HCT116 (cell line): ENCODE results near the gene COX6B2. TPM values are rescaled to one million over a fixed set of nuclear protein-coding genes. Genes with fewer than 3 reads are reported as not detected.

ENCODE experiments used
- ATAC-seq: fragments of 200-7000 bp; cut with Tn5 transposase; 2 replicates; pipeline ENCODE4 v1.9.1; 2020; ENCODE audit warnings: mild to moderate bottlenecking, moderate library complexity
- BruUV-seq: library from RNA; stranded (reverse); fragments of 400-500 nt; replicated peaks from 2 replicates; lab custom pipeline; 2021; lab: Mats Ljungman, UMichigan
- CTCF ChIA-PET: fragments of 300-600 bp; sonication (Branson Sonifier 250); formaldehyde crosslinking; loops from one replicate; lab custom pipeline; 2021; ENCODE audit warnings: antibody characterized with exemption; lab: Charles Lee
- POLR2A ChIA-PET: fragments of 300-600, 350-600 bp; sonication (Branson Sonifier 250); formaldehyde crosslinking; loops from one replicate; lab custom pipeline; 2021; ENCODE audit warnings: antibody characterized with exemption; lab: Charles Lee
- RAD21 ChIA-PET, 2 experiments: fragments of 300-600 bp; sonication (Branson Sonifier 250); formaldehyde crosslinking; loops; one replicate each; lab custom pipeline; 2023; ENCODE audit warnings: low total read pairs in 2 of 2; ENCODE audit not compliant: uncharacterized antibody in 2 of 2, unreplicated experiment in 2 of 2, low non-redundant PET in 1 of 2; lab: Charles Lee
- DNase-seq: peaks from one replicate; pipeline ENCODE4 v3.0.0-alpha.2; 2010; ENCODE audit warnings: low read depth, low spot score
- H2AFZ ChIP-seq: fragments of 200-600 bp; shearing (Covaris generic), sonication (generic); 2 replicates; pipeline ENCODE4 v1.6.1; 2017; ENCODE audit warnings: low read depth, mixed run types, mixed read lengths, antibody characterized with exemption, low read length; ENCODE audit not compliant: poor library complexity, severe bottlenecking
- H3K27ac ChIP-seq: 2 replicates; pipeline ENCODE4 v1.5.1; 2012; ENCODE audit warnings: low read depth, low read length
- H3K27me3 ChIP-seq: fragments of 200-600 bp; sonication (generic); 2 replicates; pipeline ENCODE4 v1.6.1; 2016; ENCODE audit warnings: mixed run types, low read length, mixed read lengths; ENCODE audit not compliant: insufficient read depth
- H3K36me3 ChIP-seq, 2 experiments: fragments of 200-500 bp in 1 of 2; fragments of 200-600 bp in 1 of 2; sonication (Bioruptor generic) in 1 of 2; sonication (generic) in 1 of 2; 2 replicates each; pipeline versions ENCODE4 v1.5.1 to v1.6.1; 2014 to 2016; ENCODE audit warnings: low read length in 2 of 2, inconsistent platforms in 1 of 2, mixed read lengths in 1 of 2, mixed run types in 1 of 2; ENCODE audit not compliant: insufficient read depth in 2 of 2, control insufficient read depth in 1 of 2
- H3K4me1 ChIP-seq, 2 experiments: fragments of 200-600 bp in 1 of 2; sonication (generic) in 1 of 2; 2 replicates each; pipeline versions ENCODE4 v1.5.1 to v1.6.1; 2012 to 2017; ENCODE audit warnings: low read length in 2 of 2, inconsistent platforms in 1 of 2, mild to moderate bottlenecking in 1 of 2, mixed read lengths in 1 of 2, mixed run types in 1 of 2, moderate library complexity in 1 of 2; ENCODE audit not compliant: insufficient read depth in 2 of 2, control insufficient read depth in 1 of 2
- H3K4me2 ChIP-seq: fragments of 200-600 bp; sonication (generic); 2 replicates; pipeline ENCODE4 v1.6.1; 2017; ENCODE audit warnings: mixed run types, low read length, mixed read lengths
- H3K4me3 ChIP-seq, 2 experiments: fragments of 200-600 bp in 1 of 2; sonication (generic) in 1 of 2; replicated peaks in 1 of 2; 2 replicates each; pipeline ENCODE4 v1.5.1; 2011 to 2016; ENCODE audit warnings: low read length in 2 of 2, control low read depth in 1 of 2, low read depth in 1 of 2, mild to moderate bottlenecking in 1 of 2, mixed read lengths in 1 of 2, mixed run types in 1 of 2
- H3K79me2 ChIP-seq: fragments of 200-600 bp; sonication (generic); 2 replicates; pipeline ENCODE4 v1.6.1; 2017; ENCODE audit warnings: mild to moderate bottlenecking, mixed run types, low read length, moderate library complexity, mixed read lengths; ENCODE audit not compliant: insufficient read depth
- H3K9ac ChIP-seq: fragments of 200-600 bp; sonication (generic); 2 replicates; pipeline ENCODE4 v1.6.1; 2016; ENCODE audit warnings: low read length, mixed read lengths
- H3K9me2 ChIP-seq: fragments of 200-600 bp; sonication (generic), shearing (Covaris generic); 2 replicates; pipeline ENCODE4 v1.6.1; 2017; ENCODE audit warnings: mixed run types, mild to moderate bottlenecking, moderate library complexity; ENCODE audit not compliant: insufficient read depth
- H3K9me3 ChIP-seq, 2 experiments: fragments of 200-500 bp in 1 of 2; fragments of 200-600 bp in 1 of 2; sonication (Bioruptor generic) in 1 of 2; sonication (generic) in 1 of 2; 2 replicates each; pipeline ENCODE4 v1.6.1; 2014 to 2017; ENCODE audit warnings: low read length in 2 of 2, mixed read lengths in 2 of 2, inconsistent platforms in 1 of 2, low read depth in 1 of 2, mild to moderate bottlenecking in 1 of 2, mixed run types in 1 of 2, moderate library complexity in 1 of 2; ENCODE audit not compliant: control insufficient read depth in 1 of 2, insufficient read depth in 1 of 2
- H4K20me1 ChIP-seq: fragments of 200-600 bp; sonication (generic), shearing (Covaris generic); 2 replicates; pipeline ENCODE4 v1.6.1; 2017; ENCODE audit warnings: mixed run types, mild to moderate bottlenecking, moderate library complexity; ENCODE audit not compliant: insufficient read depth
- CEBPB ChIP-seq: IDR thresholded peaks from 2 replicates; pipeline ENCODE4 v1.6.1; 2012; ENCODE audit warnings: low read depth
- FOSL1 ChIP-seq: IDR thresholded peaks from 2 replicates; pipeline ENCODE4 v1.6.1; 2012; ENCODE audit warnings: low read depth
- RAD21 ChIP-seq: IDR thresholded peaks from 2 replicates; pipeline ENCODE4 v1.6.1; 2012; ENCODE audit warnings: low read depth, mild to moderate bottlenecking
- ZNF274 ChIP-seq: fragments of 200-500 bp; sonication (Bioruptor generic); IDR thresholded peaks from 2 replicates; pipeline ENCODE4 v1.6.1; 2014; ENCODE audit warnings: mild to moderate bottlenecking, low read depth, low read length, inconsistent platforms
- intact Hi-C: fragments of 100-400 bp; cut with micrococcal nuclease; formaldehyde crosslinking; loops from 2 replicates; pipeline ENCODE4 v1.10.0; 2022
- total RNA-seq: library from RNA; stranded (reverse); gene quantifications from one replicate; pipeline ENCODE4 v1.2.1, GENCODE V29; 2021; ENCODE audit not compliant: unreplicated experiment
- TF ChIP-seq, protein P1 (sequence below): IDR thresholded peaks from 2 replicates; pipeline ENCODE4 v1.6.1; 2012; ENCODE audit warnings: low read depth
- TF ChIP-seq, protein P2 (sequence below), 3 experiments: fragments of 200-600 bp in 1 of 3; sonication (generic) in 1 of 3; IDR thresholded peaks in 2 of 3; conservative IDR thresholded peaks in 1 of 3; 2 replicates each; pipeline ENCODE4 v1.5.1; 2012 to 2017; ENCODE audit warnings: low read depth in 2 of 3, low read length in 2 of 3, antibody characterized with exemption in 1 of 3, borderline replicate concordance in 1 of 3, control low read depth in 1 of 3, mild to moderate bottlenecking in 1 of 3, mixed read lengths in 1 of 3, mixed run types in 1 of 3, moderate library complexity in 1 of 3; ENCODE audit not compliant: insufficient read depth in 1 of 3

The COX6B2 gene
- total RNA-seq, 1 experiment from 2014 or later = 2.4 TPM

DNA sequence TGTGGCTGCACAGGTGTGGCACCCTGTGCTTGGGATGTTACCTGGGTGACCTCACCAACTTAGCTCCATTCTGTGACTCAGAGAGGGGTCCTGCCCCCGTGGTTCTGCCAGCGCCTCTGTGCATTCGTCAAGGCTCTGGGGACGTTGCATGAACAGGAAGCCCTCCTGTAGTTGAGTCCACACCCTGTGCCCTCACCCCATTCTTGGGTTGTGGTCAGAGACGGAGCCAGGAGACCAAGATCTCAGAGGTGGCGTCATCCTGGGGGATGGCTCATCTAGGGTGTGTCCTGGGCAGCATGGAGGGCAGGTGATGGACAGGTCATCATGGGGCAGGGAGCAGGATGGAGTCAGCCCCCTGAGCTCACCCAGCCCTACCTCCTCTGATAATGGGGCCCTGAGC, 2.5 kb downstream of the COX6B2 start:
- DNase-seq (peak; percentile 19), ATAC-seq (no peak)
- H3K4me3 ChIP-seq = no peak overlapping the region
- ChIA-PET RAD21 (no interaction called here), POLR2A (interaction anchor here (1.6 kb wide), 1 partner anchor 12 kb away, joined by 6 read pairs; the partner anchor contains the start of gene KMT5C), CTCF (no interaction called here)
- BruUV-seq = no TSS peak
- no peaks in the 10 kb centered on the region for H4K20me1 ChIP-seq
- H3K27ac ChIP-seq = no peak overlapping the region
- no peak overlapping the region for H2AFZ ChIP-seq
- no peaks in the 10 kb centered on the region for H3K27me3 ChIP-seq
- peak overlapping the region; percentile 30 for H3K4me2 ChIP-seq
- H3K4me1 ChIP-seq = peaks cover 2 to 42% of the 10 kb centered on the region in 2 experiments; a peak in 3 of 4 replicates
- H3K9ac ChIP-seq = no peak overlapping the region
- intact Hi-C loops = no loop called here
- H3K79me2 ChIP-seq = no peaks in the 10 kb centered on the region
- H3K9me3 ChIP-seq = no peaks in the 10 kb centered on the region
- no peaks in the 10 kb centered on the region for H3K9me2 ChIP-seq
- TF ChIP-seq, protein P1, sequence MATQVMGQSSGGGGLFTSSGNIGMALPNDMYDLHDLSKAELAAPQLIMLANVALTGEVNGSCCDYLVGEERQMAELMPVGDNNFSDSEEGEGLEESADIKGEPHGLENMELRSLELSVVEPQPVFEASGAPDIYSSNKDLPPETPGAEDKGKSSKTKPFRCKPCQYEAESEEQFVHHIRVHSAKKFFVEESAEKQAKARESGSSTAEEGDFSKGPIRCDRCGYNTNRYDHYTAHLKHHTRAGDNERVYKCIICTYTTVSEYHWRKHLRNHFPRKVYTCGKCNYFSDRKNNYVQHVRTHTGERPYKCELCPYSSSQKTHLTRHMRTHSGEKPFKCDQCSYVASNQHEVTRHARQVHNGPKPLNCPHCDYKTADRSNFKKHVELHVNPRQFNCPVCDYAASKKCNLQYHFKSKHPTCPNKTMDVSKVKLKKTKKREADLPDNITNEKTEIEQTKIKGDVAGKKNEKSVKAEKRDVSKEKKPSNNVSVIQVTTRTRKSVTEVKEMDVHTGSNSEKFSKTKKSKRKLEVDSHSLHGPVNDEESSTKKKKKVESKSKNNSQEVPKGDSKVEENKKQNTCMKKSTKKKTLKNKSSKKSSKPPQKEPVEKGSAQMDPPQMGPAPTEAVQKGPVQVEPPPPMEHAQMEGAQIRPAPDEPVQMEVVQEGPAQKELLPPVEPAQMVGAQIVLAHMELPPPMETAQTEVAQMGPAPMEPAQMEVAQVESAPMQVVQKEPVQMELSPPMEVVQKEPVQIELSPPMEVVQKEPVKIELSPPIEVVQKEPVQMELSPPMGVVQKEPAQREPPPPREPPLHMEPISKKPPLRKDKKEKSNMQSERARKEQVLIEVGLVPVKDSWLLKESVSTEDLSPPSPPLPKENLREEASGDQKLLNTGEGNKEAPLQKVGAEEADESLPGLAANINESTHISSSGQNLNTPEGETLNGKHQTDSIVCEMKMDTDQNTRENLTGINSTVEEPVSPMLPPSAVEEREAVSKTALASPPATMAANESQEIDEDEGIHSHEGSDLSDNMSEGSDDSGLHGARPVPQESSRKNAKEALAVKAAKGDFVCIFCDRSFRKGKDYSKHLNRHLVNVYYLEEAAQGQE = no peak
- TF ChIP-seq RAD21 (no peak), FOSL1 (no peak), ZNF274 (no peak), CEBPB (no peak)
- TF ChIP-seq, protein P2, sequence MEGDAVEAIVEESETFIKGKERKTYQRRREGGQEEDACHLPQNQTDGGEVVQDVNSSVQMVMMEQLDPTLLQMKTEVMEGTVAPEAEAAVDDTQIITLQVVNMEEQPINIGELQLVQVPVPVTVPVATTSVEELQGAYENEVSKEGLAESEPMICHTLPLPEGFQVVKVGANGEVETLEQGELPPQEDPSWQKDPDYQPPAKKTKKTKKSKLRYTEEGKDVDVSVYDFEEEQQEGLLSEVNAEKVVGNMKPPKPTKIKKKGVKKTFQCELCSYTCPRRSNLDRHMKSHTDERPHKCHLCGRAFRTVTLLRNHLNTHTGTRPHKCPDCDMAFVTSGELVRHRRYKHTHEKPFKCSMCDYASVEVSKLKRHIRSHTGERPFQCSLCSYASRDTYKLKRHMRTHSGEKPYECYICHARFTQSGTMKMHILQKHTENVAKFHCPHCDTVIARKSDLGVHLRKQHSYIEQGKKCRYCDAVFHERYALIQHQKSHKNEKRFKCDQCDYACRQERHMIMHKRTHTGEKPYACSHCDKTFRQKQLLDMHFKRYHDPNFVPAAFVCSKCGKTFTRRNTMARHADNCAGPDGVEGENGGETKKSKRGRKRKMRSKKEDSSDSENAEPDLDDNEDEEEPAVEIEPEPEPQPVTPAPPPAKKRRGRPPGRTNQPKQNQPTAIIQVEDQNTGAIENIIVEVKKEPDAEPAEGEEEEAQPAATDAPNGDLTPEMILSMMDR (IDR thresholded peaks at IDR 0.05 in 2 of 3, conservative IDR thresholded peaks at IDR 0.05 in 1 of 3; ENCODE audit: borderline replicate concordance in 1 of 3, insufficient read depth in 1 of 3, low read depth in 2 of 3, low read length in 2 of 3) = no peak
- no peaks in the 10 kb centered on the region for H3K36me3 ChIP-seq
